Effector CD8-positive, alpha-beta T cell (primary cell): ENCODE measurements around the gene SERPINA10.
"Not testable (repeated sequence)": the region's sequence is repeated elsewhere in the genome, so short reads cannot be mapped to it uniquely, and the experiment has no call there.

Experiments used
- DNase-seq: peaks from one replicate; lab custom pipeline; 2025; lab: John Stamatoyannopoulos, UW

SERPINA10 gene

DNA sequence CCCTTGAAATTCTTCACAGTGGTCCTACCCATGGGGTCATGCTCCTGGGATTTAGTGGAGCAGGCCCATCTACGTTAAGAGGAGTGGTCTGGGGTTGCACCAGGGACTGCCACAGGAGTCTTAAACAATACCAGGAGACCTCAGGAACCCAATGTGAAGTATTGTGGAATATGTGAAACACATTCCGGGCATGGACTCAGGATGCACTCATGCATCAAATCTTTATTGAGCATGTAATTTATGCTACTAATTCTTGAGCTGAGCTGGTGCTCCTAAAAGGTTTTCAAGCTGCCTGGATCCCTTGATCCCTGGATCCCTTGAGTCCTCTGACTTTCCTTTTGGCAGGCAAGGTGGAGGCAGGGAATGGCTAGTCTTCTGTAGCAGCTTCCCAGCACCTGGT is 8.8 kb downstream of the SERPINA10 start:
- no peak for DNase-seq

DNA sequence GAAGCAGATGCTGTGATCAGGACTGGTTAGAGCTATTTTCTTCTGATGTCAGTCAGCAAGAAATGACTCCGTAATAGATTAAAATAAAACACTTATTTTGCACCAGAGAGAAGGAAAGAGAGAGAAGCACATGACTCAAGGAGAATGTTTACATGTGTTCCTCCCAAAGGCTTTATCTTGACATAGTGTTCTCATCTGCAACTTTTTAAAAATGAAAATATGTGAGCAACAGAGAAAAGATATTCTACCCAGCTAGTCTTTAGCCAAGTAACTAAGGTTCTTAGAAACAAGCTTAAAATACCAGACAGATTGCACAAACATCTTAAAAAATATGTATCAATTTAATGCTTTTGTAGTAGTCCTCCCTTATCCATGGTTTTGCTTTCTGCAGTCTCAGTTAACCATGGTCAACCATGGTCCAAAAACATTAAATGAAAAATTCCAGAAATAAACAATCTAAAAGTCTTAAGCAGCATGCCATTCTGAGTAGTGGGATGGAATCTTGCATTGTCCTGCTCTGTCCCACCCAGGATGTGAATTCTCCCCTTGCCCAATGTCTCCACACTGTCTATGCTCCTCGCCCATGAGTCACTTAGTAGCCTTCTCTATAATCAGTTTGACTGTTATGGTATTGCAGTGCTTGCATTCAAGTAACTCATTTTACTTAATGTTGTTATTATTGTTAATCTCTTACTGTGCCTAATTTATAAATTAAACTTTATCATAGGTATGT is 9.9 kb downstream of the SERPINA10 start:
- no peak for DNase-seq

DNA sequence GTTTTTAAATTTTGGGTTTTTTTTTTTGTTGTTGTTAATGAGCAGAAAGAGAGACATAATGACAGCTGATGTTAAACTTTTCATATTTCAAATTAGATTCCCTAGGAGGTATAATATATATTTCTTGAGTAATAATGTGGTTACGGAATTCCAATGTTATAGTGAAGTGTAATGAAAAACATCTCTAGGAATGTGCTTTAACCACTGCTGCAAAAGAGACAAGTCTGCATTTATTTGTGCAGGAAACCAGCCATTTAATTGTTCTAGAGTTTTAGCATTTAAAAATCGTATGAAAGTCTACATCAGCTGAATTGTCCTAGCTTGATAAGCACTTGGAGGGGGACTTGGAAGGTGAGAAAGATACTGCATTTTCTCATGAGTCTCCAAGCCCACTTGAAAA is 14.3 kb downstream of the SERPINA10 start:
- no peak for DNase-seq

DNA sequence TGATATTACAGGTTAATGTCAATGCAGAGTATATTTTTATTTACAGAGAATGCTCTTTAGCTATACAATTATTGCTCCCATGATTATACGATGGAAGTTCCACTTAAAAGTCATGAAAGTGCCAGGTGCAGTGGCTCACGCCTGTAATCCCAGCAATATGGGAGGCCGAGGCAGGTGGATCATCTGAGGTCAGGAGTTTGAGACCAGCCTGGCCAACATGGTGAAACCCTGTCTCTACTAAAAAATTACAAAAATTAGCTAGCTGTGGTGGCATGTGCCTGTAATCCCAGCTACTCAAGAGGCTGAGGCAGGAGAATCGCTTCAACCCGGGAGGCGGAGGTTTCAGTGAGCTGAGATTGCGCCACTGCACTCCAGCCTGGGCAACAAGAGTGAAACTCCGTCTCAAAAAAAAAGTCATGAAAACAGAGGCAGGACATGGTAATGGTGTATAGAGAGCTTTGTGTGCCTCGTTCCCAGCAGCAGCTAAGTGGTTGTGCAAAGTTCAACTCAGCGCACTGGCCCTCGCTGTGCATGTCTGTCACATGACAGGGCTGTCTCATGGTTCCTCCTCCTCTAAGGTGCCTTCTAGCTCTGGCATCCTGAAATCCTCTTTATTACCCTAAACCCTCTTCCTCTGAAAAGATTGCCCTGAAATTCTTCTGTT is 16.0 kb downstream of the SERPINA10 start:
- not testable (repeated sequence) for DNase-seq

DNA sequence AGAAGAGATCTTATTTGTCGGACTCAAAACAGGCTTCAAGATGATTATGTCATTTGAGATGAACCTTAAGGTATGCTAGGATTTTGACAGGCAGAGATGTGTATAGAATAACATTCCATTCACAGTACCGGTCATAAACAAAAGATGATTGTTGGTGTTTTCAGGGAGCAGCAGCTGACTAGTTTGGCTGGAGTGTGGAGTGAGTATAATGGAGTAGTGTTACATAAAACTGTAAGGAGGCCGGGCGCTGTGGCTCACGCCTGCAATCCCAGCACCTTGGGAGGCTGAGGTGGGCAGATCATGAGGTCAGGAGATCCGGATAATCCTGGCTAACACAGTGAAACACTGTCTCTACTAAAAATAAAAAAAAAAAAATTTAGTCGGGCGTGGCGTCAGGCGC is 23.9 kb downstream of the SERPINA10 start:
- DNase-seq = no peak

DNA sequence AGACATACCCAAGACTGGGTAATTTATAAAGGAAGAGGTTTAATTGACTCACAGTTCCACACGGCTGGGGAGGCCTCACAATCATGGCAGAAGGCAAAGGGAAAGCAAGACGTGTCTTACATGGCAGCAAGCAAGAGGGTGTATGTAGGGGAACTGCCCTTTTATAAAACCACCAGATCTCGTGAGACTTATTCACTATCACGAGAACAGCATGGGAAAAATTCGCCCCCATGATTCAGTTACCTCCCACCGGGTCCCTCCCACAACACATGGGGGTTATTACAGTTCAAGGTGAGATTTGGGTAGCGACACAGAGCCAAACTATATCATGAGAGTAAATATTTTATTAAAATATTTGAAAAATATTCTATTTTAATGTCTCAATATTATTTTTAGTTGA is 24.5 kb downstream of the SERPINA10 start:
- not testable (repeated sequence) for DNase-seq

DNA sequence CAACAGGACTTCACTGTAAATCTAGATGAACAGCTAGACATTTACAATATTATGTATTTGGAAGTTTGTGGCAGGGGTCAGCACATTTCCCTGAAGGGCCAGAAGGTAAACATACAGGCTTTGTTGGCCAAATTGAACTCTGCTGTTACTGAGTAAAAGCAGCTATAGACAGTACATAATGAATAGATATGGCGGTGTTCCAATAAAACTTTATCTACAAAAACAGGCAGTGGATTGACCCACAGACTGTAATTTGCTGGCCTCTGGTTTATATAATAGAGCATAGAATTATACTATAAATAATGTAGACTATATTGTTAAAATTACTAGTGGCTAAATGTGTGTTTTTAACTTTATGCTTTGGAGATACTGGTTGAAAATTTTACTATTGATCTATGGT is 25.7 kb downstream of the SERPINA10 start:
- no peak for DNase-seq

DNA sequence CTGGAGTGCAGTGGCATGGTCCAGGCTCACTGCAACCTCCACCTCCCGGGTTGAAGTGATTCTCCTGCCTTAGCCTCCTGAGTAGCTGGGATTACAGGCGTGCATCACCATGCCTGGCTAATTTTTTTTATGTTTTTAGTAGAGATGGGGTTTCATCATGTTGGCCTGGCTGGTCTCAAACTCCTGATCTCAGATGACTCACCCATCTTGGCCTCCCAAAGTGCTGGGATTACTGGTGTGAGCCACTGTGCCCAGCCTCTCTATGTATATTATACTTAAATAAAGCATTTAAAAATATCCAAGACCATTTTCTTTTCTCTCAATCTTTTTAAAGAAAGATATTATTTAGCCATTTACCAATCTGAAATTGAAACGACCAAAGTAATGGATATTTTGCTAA is 28.9 kb downstream of the SERPINA10 start:
- DNase-seq = not testable (repeated sequence)

DNA sequence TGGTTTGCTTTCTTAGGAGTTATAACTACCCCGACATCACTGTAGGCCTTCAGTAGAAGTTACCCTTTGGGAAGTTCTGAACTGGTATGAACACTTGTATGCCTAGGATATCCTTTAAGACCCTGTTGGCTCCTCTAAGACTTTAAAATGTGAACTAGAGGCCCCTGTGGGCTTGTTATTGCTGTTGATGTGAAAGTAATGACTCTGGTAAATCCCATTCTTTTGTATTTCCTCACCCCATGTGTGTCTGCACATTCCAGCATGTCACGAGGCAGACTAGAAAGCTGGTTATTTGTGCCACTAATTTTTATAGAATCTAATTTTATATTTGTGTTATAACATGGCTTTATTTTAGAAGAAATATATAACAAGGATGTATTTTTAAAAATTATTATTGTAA is 48.9 kb downstream of the SERPINA10 start:
- no peak for DNase-seq

DNA sequence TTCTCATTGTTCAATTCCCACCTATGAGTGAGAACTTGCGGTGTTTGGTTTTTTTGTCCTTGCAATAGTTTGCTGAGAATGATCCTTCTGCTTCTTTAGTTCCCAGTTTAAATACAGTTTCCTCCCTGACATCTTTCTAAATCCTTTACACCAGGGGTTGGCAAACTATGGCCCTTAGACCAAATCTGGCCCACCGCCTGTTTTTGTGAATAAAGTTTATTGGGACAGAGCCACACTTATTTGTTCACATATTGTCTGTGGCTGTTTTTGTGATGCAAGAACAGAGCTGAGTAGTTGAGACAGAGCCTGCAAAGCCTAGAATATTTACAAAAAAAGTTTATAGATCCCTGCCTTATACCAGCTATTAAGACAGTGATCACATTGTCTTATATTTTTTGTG is 53.7 kb downstream of the SERPINA10 start:
- DNase-seq = no peak

DNA sequence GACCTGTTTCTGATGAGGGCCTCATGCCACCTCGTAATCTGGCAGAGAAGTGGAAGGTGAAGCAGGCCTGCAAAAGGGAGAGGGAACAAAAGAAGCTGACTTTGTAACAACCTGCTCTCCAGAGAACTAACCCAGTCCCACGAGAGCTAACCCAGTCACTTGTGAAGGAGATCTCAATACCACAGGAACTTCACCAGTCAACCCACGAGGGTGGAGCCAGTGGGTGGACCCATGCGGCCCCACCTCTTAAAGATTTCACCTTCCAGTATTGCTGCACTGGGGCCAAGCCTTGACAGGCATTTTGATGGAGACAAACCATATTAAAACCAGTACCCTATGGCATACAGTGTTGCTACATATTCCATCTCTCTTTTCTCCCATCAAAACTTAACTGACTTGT is 55.1 kb downstream of the SERPINA10 start:
- DNase-seq = no peak

DNA sequence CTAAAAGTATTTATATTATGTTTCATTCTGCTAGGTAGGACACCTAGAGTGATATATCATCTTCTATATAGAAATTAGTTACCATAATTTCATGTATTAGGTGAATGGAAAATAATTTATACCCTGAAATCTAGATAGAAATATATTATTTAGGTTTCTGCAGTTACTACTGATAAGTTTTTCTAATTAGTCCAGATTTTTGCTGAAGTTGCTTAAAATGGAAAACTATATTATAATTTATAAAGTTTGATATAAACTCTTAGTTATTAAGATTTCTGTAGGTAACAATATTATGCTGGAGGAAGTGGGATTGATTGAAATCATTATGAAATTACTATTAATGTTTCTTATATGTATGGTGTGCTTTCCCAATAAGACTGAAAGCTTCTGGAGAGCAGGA is 56.0 kb downstream of the SERPINA10 start:
- DNase-seq = no peak
